ENCODE data around the gene GUCY2F. TPM values are rescaled to one million over a fixed set of nuclear protein-coding genes. Genes with fewer than 3 reads are reported as not detected.

The GUCY2F gene
- total and polyA plus RNA-seq, 2 donors (not counting 3 experiments of a cell fraction or from before 2014, with no cell fraction given) = 0.01 TPM; not detected in 1

GRCh38 chrX:109350551-109350950 lies 131.3 kb downstream of the GUCY2F start:
- Histone ChIP-seq H3K79me2 (ENCODE audit: control insufficient read depth, insufficient read depth, low read length) (no peaks in the 10 kb centered on the region), H3K4me2 (ENCODE audit: insufficient read depth, low read length) (no peak overlapping the region), H3K9ac (replicated peaks; ENCODE audit: extremely low read depth, insufficient read depth, low read length) (no peak overlapping the region), H3K27me3 (ENCODE audit: control insufficient read depth in 2 of 2, insufficient read depth in 2 of 2, low read length in 2 of 2) (peaks cover 0 to 3% of the 10 kb centered on the region in 2 experiments), H3K27ac (ENCODE audit: insufficient read depth, low read depth, low read length) (no peak overlapping the region), H4K20me1 (replicated peaks; ENCODE audit: control insufficient read depth, extremely low read depth, insufficient read depth, low read length) (no peaks in the 10 kb centered on the region), H3K36me3 (ENCODE audit: control insufficient read depth in 2 of 2, extremely low read depth in 1 of 2, insufficient read depth in 2 of 2, low read length in 2 of 2) (no peaks in the 10 kb centered on the region), H2AFZ (ENCODE audit: low read depth, low read length) (no peak overlapping the region), H3K4me1 (ENCODE audit: control insufficient read depth, extremely low read depth, insufficient read depth, low read length) (peaks cover 15% of the 10 kb centered on the region), H3K9me1 (replicated peaks; ENCODE audit: control insufficient read depth, extremely low read depth, insufficient read depth, low read length) (no peaks in the 10 kb centered on the region), H3K4me3 (replicated peaks in 1 of 3; ENCODE audit: insufficient read depth in 1 of 3, low read depth in 1 of 3, low read length in 3 of 3) (no peak overlapping the region), H3K9me3 (replicated peaks; ENCODE audit: control insufficient read depth, insufficient read depth, low read length) (no peaks in the 10 kb centered on the region)
- CTCF ChIA-PET = interaction anchor here (1.0 kb wide), 1 partner anchor 23 kb away, joined by 4 read pairs; no protein-coding TSS in a partner anchor
- TF ChIP-seq, protein P1, sequence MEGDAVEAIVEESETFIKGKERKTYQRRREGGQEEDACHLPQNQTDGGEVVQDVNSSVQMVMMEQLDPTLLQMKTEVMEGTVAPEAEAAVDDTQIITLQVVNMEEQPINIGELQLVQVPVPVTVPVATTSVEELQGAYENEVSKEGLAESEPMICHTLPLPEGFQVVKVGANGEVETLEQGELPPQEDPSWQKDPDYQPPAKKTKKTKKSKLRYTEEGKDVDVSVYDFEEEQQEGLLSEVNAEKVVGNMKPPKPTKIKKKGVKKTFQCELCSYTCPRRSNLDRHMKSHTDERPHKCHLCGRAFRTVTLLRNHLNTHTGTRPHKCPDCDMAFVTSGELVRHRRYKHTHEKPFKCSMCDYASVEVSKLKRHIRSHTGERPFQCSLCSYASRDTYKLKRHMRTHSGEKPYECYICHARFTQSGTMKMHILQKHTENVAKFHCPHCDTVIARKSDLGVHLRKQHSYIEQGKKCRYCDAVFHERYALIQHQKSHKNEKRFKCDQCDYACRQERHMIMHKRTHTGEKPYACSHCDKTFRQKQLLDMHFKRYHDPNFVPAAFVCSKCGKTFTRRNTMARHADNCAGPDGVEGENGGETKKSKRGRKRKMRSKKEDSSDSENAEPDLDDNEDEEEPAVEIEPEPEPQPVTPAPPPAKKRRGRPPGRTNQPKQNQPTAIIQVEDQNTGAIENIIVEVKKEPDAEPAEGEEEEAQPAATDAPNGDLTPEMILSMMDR (IDR thresholded peaks at IDR 0.05; ENCODE audit: extremely low read depth in 1 of 2, insufficient read depth in 1 of 2, low read depth in 1 of 2, low read length in 2 of 2) = no peak
- TF ChIP-seq EZH2 (IDR thresholded peaks at IDR 0.05; ENCODE audit: borderline replicate concordance, low read depth, low read length, severe bottlenecking) (no peak), MAX (IDR thresholded peaks at IDR 0.05; ENCODE audit: insufficient read depth, insufficient read length) (no peak), FOS (IDR thresholded peaks at IDR 0.05; ENCODE audit: borderline replicate concordance, insufficient read depth, low read length) (no peak), JUN (IDR thresholded peaks at IDR 0.05; ENCODE audit: borderline replicate concordance, insufficient read depth, insufficient read length, low read depth) (no peak), GATA2 (IDR thresholded peaks at IDR 0.05; ENCODE audit: insufficient read depth, insufficient read length, low read depth, low read length) (no peak), POLR2A (IDR thresholded peaks at IDR 0.05; ENCODE audit: low read depth, low read length) (no peak)
- DNase-seq (ENCODE audit: low read depth, low spot score) (no peak), FAIRE-seq (no peak)
- intact Hi-C loops (cut with micrococcal nuclease) = no loop called here
- dilution Hi-C loops (cut with MboI; ENCODE audit: extremely low pct_ligation_motif_present, low sequenced_read_pairs) = no loop called here
- BruUV-seq (replicated peaks) = no TSS peak
- POLR2A ChIA-PET = no interaction called here

Data from endothelial cell of umbilical vein (primary cell).